ENCODE measurements around the gene LMTK2.

LMTK2 gene

GRCh38 chr7:98203261-98203963, 96.8 kb downstream of the LMTK2 start:
- Mint-ChIP-seq H3K27ac (no peak overlapping the region), H3K36me3 (ENCODE audit: low read depth) (peaks cover 34% of the 10 kb centered on the region), H3K4me1 (ENCODE audit: low read depth) (peaks cover 28% of the 10 kb centered on the region), H3K4me3 (no peak overlapping the region), H3K9me3 (peaks cover 9% of the 10 kb centered on the region), H3K27me3 (ENCODE audit: low read depth) (no peaks in the 10 kb centered on the region)
- no peak for DNase-seq (ENCODE audit: low spot score)

GRCh38 chr7:98203964-98204605, 97.4 kb downstream of the LMTK2 start:
- H3K27ac Mint-ChIP-seq = no peak overlapping the region
- peaks cover 32% of the 10 kb centered on the region for H3K36me3 Mint-ChIP-seq (ENCODE audit: low read depth)
- H3K27me3 Mint-ChIP-seq (ENCODE audit: low read depth) = no peaks in the 10 kb centered on the region
- H3K4me1 Mint-ChIP-seq (ENCODE audit: low read depth) = peaks cover 28% of the 10 kb centered on the region
- DNase-seq (ENCODE audit: low spot score) = no peak
- no peak overlapping the region for H3K4me3 Mint-ChIP-seq
- H3K9me3 Mint-ChIP-seq = peaks cover 6% of the 10 kb centered on the region

GRCh38 chr7:98204670-98205069, 98.0 kb downstream of the LMTK2 start:
- Mint-ChIP-seq H3K4me3 (no peak overlapping the region), H3K4me1 (ENCODE audit: low read depth) (peaks cover 28% of the 10 kb centered on the region), H3K27me3 (ENCODE audit: low read depth) (no peaks in the 10 kb centered on the region), H3K9me3 (peaks cover 3% of the 10 kb centered on the region), H3K36me3 (ENCODE audit: low read depth) (peaks cover 29% of the 10 kb centered on the region), H3K27ac (no peak overlapping the region)
- DNase-seq (ENCODE audit: low spot score) = no peak

GRCh38 chr7:98205162-98205845, 98.6 kb downstream of the LMTK2 start:
- H3K4me3 Mint-ChIP-seq = no peak overlapping the region
- peaks cover 25% of the 10 kb centered on the region for H3K36me3 Mint-ChIP-seq (ENCODE audit: low read depth)
- no peaks in the 10 kb centered on the region for H3K27me3 Mint-ChIP-seq (ENCODE audit: low read depth)
- no peaks in the 10 kb centered on the region for H3K9me3 Mint-ChIP-seq
- no peak for DNase-seq (ENCODE audit: low spot score)
- H3K4me1 Mint-ChIP-seq (ENCODE audit: low read depth) = peaks cover 23% of the 10 kb centered on the region
- peak overlapping the region; percentile 24 for H3K27ac Mint-ChIP-seq

- peaks cover 25% of the 10 kb centered on the region for H3K36me3 Mint-ChIP-seq (ENCODE audit: low read depth)
Measured at GRCh38 chr7:98206451-98207330, 100.0 kb downstream of the LMTK2 start.

GRCh38 chr7:98209166-98209920, 102.7 kb downstream of the LMTK2 start:
- no peak for DNase-seq (ENCODE audit: low spot score)
- Mint-ChIP-seq H3K27ac (no peak overlapping the region), H3K4me1 (ENCODE audit: low read depth) (no peaks in the 10 kb centered on the region), H3K9me3 (no peaks in the 10 kb centered on the region), H3K27me3 (ENCODE audit: low read depth) (no peaks in the 10 kb centered on the region), H3K36me3 (ENCODE audit: low read depth) (peaks cover 17% of the 10 kb centered on the region), H3K4me3 (peak overlapping the region; percentile 51)

More at GRCh38 chr7:98206451-98207330, 100.0 kb downstream of the LMTK2 start:
- Mint-ChIP-seq H3K27ac (no peak overlapping the region), H3K27me3 (ENCODE audit: low read depth) (no peaks in the 10 kb centered on the region), H3K4me1 (ENCODE audit: low read depth) (peaks cover 14% of the 10 kb centered on the region), H3K9me3 (no peaks in the 10 kb centered on the region), H3K4me3 (no peak overlapping the region)
- DNase-seq (ENCODE audit: low spot score) = no peak

- Mint-ChIP-seq H3K27me3 (ENCODE audit: low read depth) (no peaks in the 10 kb centered on the region), H3K9me3 (no peaks in the 10 kb centered on the region), H3K36me3 (ENCODE audit: low read depth) (peaks cover 11% of the 10 kb centered on the region), H3K27ac (no peak overlapping the region), H3K4me1 (ENCODE audit: low read depth) (no peaks in the 10 kb centered on the region), H3K4me3 (no peak overlapping the region)
- no peak for DNase-seq (ENCODE audit: low spot score)
Measured at GRCh38 chr7:98210513-98211220, 104.0 kb downstream of the LMTK2 start.

GRCh38 chr7:98211221-98211675, 104.6 kb downstream of the LMTK2 start, which contains the start of gene BHLHA15:
Gene BHLHA15, plus strand, starts transcription at chr7:98211439. Its CDS starts 871 bp downstream, at chr7:98212310.
- H3K27ac Mint-ChIP-seq = no peak within 1 kb of the TSS
- H3K27me3 Mint-ChIP-seq (ENCODE audit: low read depth) = no peaks in the 10 kb centered on the region
- H3K4me1 Mint-ChIP-seq (ENCODE audit: low read depth) = no peaks in the 10 kb centered on the region
- DNase-seq (ENCODE audit: low spot score) = no peak
- peaks cover 6% of the 10 kb centered on the region for H3K36me3 Mint-ChIP-seq (ENCODE audit: low read depth)
- H3K9me3 Mint-ChIP-seq = no peaks in the 10 kb centered on the region
- peak within 1 kb of the TSS; percentile 46 for H3K4me3 Mint-ChIP-seq

GRCh38 chr7:98211676-98212531, 105.2 kb downstream of the LMTK2 start:
- H3K27ac Mint-ChIP-seq = no peak overlapping the region
- no peaks in the 10 kb centered on the region for H3K27me3 Mint-ChIP-seq (ENCODE audit: low read depth)
- H3K4me1 Mint-ChIP-seq (ENCODE audit: low read depth) = no peaks in the 10 kb centered on the region
- no peaks in the 10 kb centered on the region for H3K9me3 Mint-ChIP-seq
- DNase-seq (ENCODE audit: low spot score) = no peak
- peaks cover 2% of the 10 kb centered on the region for H3K36me3 Mint-ChIP-seq (ENCODE audit: low read depth)
- H3K4me3 Mint-ChIP-seq = peak overlapping the region; percentile 46

- no peak overlapping the region for H3K4me3 Mint-ChIP-seq
- no peaks in the 10 kb centered on the region for H3K9me3 Mint-ChIP-seq
- H3K4me1 Mint-ChIP-seq (ENCODE audit: low read depth) = no peaks in the 10 kb centered on the region
- no peaks in the 10 kb centered on the region for H3K27me3 Mint-ChIP-seq (ENCODE audit: low read depth)
- peaks cover under 1% of the 10 kb centered on the region for H3K36me3 Mint-ChIP-seq (ENCODE audit: low read depth)
- H3K27ac Mint-ChIP-seq = no peak overlapping the region
- DNase-seq (ENCODE audit: low spot score) = no peak
Measured at GRCh38 chr7:98212532-98213041, 105.9 kb downstream of the LMTK2 start.

- H3K27me3 Mint-ChIP-seq (ENCODE audit: low read depth) = no peaks in the 10 kb centered on the region
- H3K27ac Mint-ChIP-seq = no peak overlapping the region
- DNase-seq (ENCODE audit: low spot score) = no peak
- H3K4me1 Mint-ChIP-seq (ENCODE audit: low read depth) = peaks cover 4% of the 10 kb centered on the region
- peaks cover 2% of the 10 kb centered on the region for H3K36me3 Mint-ChIP-seq (ENCODE audit: low read depth)
- no peak overlapping the region for H3K4me3 Mint-ChIP-seq
- H3K9me3 Mint-ChIP-seq = no peaks in the 10 kb centered on the region
Measured at GRCh38 chr7:98213296-98213887, 106.7 kb downstream of the LMTK2 start.
